HG02852 (cell line): ENCODE results near the gene PGBD2.
"Not testable (repeated sequence)": the region's sequence is repeated elsewhere in the genome, so short reads cannot be mapped to it uniquely, and the experiment has no call there.

ENCODE experiments used
- ATAC-seq: cut with Tn5 transposase; IDR thresholded peaks from one replicate; pipeline ENCODE4 v1.9.1; 2021; ENCODE audit warnings: mild to moderate bottlenecking, moderate library complexity; ENCODE audit not compliant: unreplicated experiment

PGBD2 gene

GRCh38 chr1:248906009-248906752 lies at the start of gene PGBD2:
Gene PGBD2, plus strand, starts transcription at chr1:248906235. Its CDS starts 7,628 bp downstream, at chr1:248913863.
- ATAC-seq: peak; percentile 92

GRCh38 chr1:248857201-248857600 lies 48.8 kb upstream of the PGBD2 start:
- ATAC-seq: no peak

- no peak for ATAC-seq
Measured at GRCh38 chr1:248857749-248858095, 48.3 kb upstream of the PGBD2 start.

- peak; percentile 36 for ATAC-seq
Measured at GRCh38 chr1:248858096-248858890, 47.7 kb upstream of the PGBD2 start.

GRCh38 chr1:248858891-248859889 lies 46.8 kb upstream of the PGBD2 start, which contains the start of gene ZNF692:
Gene ZNF692, minus strand, starts transcription at chr1:248859085. Its CDS starts 776 bp downstream, at chr1:248858309.
- peak; percentile 77 for ATAC-seq

GRCh38 chr1:248860007-248860406 lies 46.0 kb upstream of the PGBD2 start:
- ATAC-seq: no peak

- no peak for ATAC-seq
Measured at GRCh38 chr1:248861616-248862015, 44.4 kb upstream of the PGBD2 start.

- ATAC-seq: peak; percentile 5
Measured at GRCh38 chr1:248862695-248862997, 43.4 kb upstream of the PGBD2 start.

- ATAC-seq: peak; percentile 64
Measured at GRCh38 chr1:248862998-248863881, 42.8 kb upstream of the PGBD2 start.

- no peak for ATAC-seq
Measured at GRCh38 chr1:248871837-248872401, 34.1 kb upstream of the PGBD2 start.

GRCh38 chr1:248872752-248873408 lies 33.2 kb upstream of the PGBD2 start:
- ATAC-seq: peak; percentile 43

GRCh38 chr1:248873409-248873992 lies 32.5 kb upstream of the PGBD2 start:
- peak; percentile 74 for ATAC-seq

GRCh38 chr1:248873993-248874533 lies 32.0 kb upstream of the PGBD2 start:
- peak; percentile 68 for ATAC-seq

GRCh38 chr1:248881261-248881660 lies 24.8 kb upstream of the PGBD2 start:
- ATAC-seq: no peak

GRCh38 chr1:248882427-248882826 lies 23.6 kb upstream of the PGBD2 start:
- not testable (repeated sequence) for ATAC-seq

- ATAC-seq: no peak
Measured at GRCh38 chr1:248884632-248885295, 21.3 kb upstream of the PGBD2 start.

- ATAC-seq: no peak
Measured at GRCh38 chr1:248885646-248886045, 20.4 kb upstream of the PGBD2 start.
